Activated CD4-positive, alpha-beta T cell treated with anti-CD3 and anti-CD28 coated beads, Interleukin-2, Interleukin-6, amounts not matched to agents 100 ng/mL and 50 ng/mL, durations not matched to agents 16 hours and 8 hours (primary cell): Measurements from ENCODE around the gene ADORA1.

ENCODE experiments used
- DNase-seq: peaks from one replicate; pipeline ENCODE4 v3.0.0-alpha.2; 2020

ADORA1 gene

DNA sequence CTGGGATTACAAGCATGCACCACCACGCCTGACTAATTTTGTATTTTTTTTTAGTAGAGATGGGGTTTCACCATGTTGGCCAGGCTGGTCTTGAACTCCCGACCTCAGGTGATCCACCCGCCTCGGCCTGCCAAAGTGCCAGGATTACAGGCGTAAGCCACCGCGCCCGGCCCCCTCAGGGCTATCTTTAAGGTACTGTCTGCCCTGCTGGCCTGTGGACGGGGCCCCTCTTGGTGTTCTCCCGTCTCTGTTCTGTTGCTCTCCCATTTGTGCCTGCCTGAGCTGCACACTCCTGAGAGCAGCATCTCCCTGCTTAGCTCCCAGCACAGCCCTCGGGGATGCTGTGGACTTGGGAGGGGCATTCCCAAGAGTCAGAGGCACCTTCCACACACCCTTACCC, 34.2 kb downstream of the ADORA1 start:
- no peak for DNase-seq

GRCh38 chr1:203162403-203162802, 34.9 kb downstream of the ADORA1 start:
- no peak for DNase-seq

DNA sequence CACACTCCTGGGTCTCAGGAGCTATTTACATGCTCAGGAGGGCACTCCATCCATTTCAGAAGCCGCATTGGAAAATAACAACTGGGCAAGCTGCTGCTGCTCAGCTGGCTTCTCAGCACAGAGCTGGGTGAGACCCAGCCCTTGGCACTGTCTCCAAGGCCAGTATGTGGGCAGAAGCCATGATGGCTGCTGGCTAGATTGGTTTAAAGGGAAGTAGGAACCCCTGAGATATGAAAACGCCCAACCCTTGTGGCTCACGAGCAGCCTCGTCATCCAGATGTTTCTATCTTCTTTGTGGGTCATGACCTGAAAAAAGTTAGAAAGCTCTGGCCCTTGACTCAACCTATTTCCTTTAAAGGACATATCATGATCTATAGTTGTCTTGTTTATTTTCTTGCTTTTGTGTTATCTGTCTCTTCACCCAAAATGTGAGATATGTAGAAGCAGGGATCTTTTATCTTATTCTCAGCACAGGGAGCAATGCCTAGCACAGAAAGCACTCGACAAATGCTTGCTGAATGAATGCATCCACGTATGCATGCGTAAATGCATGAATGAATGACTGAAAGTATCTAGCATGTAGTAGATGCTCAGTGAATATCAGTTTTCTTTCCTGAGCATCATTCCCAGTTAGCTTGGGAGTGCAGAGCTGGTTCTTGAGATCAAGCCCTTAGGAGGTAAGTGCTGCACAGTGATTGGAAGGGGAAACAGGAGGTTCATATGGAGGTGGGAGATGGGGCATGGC, 36.5 kb downstream of the ADORA1 start:
- no peak for DNase-seq

DNA sequence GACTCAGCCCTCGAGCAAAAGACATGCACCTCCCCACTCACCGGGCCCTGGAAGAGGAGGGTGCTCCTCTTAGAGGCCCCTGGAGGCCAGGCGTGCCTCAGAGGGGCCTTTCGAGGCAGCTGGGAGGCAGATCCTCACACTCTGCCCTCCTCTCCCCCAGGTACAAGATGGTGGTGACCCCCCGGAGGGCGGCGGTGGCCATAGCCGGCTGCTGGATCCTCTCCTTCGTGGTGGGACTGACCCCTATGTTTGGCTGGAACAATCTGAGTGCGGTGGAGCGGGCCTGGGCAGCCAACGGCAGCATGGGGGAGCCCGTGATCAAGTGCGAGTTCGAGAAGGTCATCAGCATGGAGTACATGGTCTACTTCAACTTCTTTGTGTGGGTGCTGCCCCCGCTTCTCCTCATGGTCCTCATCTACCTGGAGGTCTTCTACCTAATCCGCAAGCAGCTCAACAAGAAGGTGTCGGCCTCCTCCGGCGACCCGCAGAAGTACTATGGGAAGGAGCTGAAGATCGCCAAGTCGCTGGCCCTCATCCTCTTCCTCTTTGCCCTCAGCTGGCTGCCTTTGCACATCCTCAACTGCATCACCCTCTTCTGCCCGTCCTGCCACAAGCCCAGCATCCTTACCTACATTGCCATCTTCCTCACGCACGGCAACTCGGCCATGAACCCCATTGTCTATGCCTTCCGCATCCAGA, 37.7 kb downstream of the ADORA1 start:
- DNase-seq = no peak

GRCh38 chr1:203165800-203166161, 38.3 kb downstream of the ADORA1 start:
- DNase-seq = no peak

DNA sequence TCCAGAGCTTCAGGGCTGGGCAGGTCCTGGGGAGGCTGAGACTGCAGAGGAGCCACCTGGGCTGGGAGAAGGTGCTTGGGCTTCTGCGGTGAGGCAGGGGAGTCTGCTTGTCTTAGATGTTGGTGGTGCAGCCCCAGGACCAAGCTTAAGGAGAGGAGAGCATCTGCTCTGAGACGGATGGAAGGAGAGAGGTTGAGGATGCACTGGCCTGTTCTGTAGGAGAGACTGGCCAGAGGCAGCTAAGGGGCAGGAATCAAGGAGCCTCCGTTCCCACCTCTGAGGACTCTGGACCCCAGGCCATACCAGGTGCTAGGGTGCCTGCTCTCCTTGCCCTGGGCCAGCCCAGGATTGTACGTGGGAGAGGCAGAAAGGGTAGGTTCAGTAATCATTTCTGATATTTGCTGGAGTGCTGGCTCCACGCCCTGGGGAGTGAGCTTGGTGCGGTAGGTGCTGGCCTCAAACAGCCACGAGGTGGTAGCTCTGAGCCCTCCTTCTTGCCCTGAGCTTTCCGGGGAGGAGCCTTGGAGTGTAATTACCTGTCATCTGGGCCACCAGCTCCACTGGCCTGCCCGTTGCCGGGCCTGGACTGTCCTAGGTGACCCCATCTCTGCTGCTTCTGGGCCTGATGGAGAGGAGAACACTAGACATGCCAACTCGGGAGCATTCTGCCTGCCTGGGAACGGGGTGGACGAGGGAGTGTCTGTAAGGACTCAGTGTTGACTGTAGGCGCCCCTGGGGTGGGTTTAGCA, 38.8 kb downstream of the ADORA1 start:
- peak; percentile 5 for DNase-seq

GRCh38 chr1:203167026-203167912, 39.7 kb downstream of the ADORA1 start:
- no peak for DNase-seq

DNA sequence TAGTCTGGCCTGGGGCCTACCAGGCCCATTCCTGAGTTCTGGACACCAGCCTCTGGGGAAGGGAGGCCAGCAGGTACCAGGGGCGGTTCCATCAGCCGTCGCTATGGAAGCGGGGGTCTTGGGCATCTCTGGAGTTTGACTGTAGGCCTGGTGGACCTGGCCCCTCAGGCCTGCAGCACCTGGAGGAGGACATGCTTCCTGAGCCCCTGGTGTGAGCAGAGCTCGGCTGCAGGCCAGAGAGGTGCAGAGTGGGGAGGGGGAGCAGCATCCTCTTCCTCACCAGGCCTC, 40.3 kb downstream of the ADORA1 start:
- DNase-seq = no peak

GRCh38 chr1:203168256-203168786, 40.8 kb downstream of the ADORA1 start:
- DNase-seq = no peak

DNA sequence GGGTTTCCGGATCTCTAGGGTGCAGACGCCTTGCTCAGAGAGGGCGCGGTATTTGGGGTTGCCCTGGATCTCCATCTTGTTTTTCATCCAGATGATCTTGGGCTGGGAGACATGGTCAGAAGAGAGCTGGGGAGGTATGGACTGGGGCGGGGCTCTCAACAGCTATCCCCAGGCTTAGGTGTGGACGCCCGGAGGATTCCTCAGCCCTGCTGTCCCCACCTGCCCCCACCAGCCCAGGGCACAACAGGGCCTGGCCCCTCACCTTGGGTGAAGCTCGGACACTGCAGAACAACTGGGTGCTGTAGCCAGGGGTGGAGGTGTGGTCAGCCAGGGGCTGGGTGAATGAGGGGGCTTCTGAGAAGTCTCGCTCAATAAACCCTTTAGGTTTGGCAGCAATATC, 41.5 kb downstream of the ADORA1 start:
- DNase-seq = no peak

- no peak for DNase-seq
Observed at GRCh38 chr1:203169770-203170520, 42.4 kb downstream of the ADORA1 start.

GRCh38 chr1:203170625-203171330, 43.3 kb downstream of the ADORA1 start:
- DNase-seq = no peak

DNA sequence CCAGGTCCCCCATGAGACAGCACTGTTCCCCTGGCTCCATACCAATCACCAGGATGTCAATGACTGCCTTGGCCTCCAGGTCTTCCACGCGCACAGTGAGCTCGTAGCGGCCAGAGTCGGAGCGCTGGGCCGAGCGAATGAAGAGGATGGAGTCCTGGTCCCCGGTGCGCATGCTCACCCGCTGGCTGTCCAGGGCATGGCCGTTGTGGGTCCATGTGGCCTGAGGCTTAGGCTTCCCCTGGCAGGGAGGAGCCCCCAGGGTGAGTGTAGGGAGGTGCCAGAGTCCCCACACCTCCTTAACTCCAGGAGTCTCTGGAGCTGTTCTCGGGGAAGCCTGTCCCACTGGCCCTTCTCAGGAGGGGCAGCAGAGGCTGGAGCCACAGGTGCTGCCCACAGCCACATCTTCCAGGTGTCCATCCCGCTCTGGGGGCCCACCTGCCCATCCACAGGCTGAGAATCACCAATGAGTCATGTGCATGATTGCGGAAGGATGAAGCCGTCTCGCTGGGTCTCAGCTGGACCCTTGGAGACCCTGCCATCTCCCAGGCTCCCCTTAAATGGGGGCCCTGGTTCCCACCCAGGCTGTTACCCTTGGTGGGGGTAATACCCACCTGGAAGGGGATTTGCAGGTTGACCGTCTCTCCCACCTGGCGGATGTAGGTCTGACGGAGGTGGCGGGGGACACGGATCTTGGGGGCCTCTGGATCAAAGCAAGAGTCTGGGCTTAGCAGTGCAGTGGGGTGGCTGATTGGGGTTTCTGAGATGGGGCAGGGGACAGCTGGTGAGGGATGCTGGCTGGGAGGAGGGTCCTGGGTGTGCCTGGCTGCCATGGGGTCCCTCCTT, 44.0 kb downstream of the ADORA1 start:
- no peak for DNase-seq

GRCh38 chr1:203172184-203173010, 44.9 kb downstream of the ADORA1 start:
- peak; percentile 65 for DNase-seq

- DNase-seq = no peak
Observed at GRCh38 chr1:203173011-203173555, 45.6 kb downstream of the ADORA1 start.

GRCh38 chr1:203173566-203173965, 46.0 kb downstream of the ADORA1 start:
- DNase-seq = no peak

DNA sequence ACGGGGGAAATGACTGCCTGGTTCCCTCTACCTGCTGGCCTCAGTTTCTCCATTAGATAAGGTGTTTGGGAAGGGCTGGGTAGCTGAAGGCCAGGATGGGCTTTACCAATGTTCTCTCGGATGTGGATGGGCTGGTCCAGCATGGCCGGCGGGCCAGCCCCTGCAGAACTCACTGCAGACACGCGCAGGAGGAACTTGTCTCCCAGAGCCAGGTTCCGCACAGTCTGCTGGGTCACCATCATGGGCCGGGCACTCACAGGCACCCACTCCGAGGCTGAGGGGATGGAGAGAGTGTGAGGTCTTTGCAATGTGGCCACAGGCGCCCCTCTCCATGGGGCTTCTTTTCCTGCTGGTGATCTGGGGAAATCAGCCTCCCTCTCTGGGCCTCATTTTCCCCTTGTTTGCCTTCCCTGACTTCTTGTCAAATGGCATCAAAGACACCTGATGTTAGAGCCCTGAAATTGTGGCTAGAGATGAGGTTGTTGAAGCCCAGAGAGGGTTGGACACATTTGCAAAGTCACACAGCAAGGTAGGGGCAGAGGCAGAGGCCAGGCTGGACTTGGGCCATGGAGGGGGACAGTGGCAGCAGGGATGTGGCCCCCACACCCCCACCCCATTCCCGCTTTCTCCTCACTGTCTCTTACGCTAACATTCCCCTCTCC, 46.9 kb downstream of the ADORA1 start:
- no peak for DNase-seq

- no peak for DNase-seq
Observed at GRCh38 chr1:203175237-203175826, 47.8 kb downstream of the ADORA1 start, which contains the start of gene MYBPH. TSS of gene MYBPH (minus strand) at chr1:203175826. CDS start at chr1:203175755, 71 bp downstream.
